GDM1 (cell line): ENCODE measurements around the gene RPAIN.
A peak's percentile ranks its signal among the peaks of the same experiment; 100 is the strongest.

Experiments
- DNase-seq: peaks from one replicate; lab custom pipeline; 2025; lab: John Stamatoyannopoulos, UW

Gene RPAIN, protein sequence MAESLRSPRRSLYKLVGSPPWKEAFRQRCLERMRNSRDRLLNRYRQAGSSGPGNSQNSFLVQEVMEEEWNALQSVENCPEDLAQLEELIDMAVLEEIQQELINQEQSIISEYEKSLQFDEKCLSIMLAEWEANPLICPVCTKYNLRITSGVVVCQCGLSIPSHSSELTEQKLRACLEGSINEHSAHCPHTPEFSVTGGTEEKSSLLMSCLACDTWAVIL

DNA sequence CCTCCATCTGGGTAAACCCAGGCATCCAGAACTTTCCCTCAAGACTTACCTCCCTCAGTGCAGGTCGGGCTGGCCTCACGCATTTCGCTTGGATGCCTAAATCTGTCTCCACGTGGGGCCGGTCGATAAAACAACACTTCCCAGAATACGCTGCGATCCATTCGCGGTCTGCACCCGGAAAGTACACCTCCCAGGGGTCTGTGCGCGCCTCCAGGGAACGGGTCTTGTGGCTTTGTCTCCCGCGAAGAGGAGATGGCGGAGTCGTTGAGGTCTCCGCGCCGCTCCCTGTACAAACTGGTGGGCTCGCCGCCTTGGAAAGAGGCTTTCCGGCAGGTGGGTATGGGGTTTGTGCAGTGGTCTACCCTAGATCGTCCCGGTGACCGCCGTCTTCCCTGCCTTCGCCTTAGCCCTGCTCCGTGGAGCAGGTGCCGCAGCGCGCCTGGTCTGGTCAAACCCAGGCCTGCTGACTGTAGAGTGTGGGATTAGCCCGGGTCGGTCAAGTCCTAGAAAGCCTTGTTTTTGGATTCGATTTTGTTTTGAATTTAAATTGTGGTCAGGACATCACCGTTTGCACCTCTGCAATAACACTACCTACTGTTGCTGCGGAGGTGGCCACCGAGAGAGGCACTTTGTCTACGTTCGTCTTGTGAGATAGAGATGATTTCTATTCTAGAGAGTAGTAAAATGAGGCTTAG, at the start of gene RPAIN:
Gene RPAIN (plus strand): TSS at position 224 of the 695 bp plus-strand sequence. CDS start 29 bp downstream, at position 253.
- peak; percentile 81 for DNase-seq

DNA sequence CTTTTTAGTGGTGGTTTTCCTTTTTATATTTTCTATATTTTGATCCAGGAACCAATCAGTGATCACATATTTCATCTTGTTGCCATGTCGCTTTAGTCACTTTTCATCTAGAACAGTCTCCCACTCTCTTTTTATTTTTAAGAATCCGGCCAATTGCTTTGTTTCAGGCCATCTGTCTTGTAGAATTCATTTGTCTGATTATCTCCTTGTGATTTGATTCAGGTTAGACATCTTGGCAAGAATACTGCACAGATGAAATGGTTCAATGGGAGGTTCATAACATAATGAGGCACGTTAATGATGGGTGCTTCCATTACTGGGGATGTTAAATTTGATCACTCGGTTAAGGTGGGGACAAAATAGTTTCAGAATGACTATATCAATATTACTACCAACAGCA, 49.6 kb upstream of the RPAIN start:
- no peak for DNase-seq

DNA sequence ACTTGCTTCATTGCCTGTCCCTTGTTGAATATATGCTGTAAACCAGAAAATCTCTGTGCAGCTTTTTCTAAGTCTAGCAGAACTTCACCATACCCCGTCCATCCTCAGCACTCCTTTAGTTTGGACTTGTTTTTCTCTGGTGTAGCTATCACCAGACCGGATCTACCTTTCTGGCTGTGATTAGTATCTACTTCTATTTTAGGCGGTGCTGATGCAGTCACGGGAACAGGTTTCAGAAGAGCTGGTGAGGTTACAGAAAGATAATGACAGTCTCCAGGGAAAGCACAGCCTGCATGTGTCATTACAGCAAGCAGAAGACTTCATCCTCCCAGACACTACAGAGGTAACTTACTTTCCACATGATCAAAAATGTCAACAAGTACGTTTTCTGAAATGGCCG, 46.9 kb upstream of the RPAIN start:
- no peak for DNase-seq

DNA sequence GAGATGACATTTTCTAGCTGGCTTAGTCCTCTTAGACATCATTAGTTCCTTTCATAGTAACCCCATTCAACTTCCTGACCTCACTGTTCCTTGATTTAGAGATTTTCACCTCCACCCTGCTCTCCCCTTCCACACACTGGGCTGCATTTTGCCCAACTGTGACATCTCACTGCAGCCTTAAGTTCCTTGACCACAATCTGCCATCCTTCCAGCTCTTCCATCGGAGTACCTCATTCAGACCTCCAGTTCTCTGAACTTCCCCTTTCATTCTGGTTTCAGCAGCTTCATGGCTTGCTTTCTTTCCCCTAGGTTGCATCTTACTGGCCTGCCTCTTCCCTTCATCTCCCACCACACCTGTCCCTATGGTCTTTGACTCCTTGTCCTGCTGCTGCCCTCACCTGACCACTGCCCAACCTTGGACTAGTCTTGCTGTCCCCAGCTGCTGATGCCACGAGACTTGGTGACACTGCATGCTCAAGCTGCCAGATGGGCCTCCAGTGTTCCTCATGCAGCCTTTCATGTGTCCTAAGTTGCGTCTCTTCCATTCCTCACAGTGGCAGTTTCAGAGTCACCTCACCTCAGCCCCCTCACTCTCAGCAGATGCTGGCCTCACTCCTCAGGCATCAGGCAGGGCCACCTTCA, 41.3 kb upstream of the RPAIN start:
- DNase-seq, result no peak

DNA sequence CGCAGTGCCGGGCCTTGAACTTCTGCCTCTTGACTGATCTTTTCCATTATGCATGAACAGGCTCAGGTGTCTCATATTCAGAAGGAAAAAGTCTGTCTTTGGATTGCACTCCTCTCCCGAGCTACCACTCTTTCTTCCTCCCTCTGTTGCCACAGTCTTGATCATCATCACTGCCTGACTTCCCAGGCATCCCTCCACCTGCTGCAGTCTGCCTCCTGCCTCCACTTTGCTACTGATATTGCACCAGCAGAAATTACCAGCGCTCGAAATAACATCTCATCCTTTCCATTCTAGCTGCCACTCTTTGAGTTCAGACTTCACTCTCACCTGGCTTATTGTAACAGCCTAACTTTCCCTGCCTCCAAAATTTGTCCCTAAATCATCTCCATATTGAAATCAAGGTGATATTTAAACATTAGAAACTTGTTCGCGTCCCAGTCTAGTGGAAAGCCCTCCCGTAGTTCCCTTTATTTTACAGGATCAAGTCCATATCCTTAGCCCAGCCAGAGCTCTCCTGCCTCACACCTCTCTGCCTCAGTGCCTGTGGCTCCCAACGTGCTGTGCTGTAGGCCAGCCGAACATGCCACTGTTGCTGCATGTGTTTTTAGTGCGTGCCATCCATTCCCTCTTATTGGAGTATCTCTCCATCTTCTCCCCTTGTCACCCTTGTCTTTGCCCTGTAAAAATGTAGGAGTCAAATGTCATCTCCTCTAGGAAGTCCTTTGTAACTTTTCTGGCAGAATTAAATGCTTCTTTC, 40.5 kb upstream of the RPAIN start:
- DNase-seq, result no peak

DNA sequence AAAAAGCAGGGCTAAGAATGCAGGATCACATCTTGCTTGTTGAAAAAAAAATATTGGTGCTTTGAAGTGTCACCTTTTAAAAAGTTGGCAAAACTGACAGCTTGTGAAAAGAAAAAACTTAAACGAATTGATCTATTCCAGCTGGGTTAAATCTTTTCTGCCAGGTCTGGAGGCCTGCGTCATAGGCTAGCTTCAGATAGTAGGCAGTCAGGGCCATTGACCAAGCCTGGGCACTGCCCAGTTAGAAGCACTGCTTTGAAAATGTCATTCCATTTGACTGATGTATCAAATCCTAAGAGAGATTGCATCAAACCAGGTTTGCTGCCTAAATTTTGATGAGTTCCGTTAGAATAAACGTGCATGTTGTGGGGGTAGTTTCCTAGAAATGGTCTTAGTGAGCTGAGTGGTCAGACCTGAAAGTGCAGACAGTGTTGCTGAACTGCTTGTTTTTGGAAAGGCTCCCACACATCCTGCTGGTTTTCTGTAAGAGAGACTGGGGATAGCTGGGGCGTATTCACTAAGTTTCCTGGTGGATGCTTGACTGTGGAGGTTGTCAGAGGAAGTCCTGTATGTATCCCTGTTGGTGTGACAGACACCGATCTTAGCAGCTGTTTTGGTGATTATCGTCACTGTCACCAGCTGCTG, 39.4 kb upstream of the RPAIN start:
- DNase-seq, result no peak

DNA sequence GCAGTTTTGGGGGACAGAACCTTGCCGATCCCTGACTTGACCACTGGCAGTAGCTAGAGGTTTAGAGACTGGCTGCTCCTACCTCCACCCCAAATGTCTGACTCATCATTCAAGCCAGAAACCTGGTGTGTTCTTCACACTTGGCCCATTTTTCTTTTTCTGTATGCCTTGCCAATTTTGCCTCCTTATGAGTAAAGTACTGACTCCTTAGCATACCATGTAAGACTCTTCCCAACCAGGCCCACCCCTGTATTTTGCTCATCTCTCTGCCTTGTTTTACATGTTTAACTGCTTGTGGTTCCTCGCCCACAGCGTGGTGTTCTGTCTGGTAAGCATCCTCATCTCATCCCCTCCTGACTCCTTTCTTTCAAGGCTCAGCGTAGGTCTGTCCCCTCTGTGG, 38.4 kb upstream of the RPAIN start:
- no peak for DNase-seq

DNA sequence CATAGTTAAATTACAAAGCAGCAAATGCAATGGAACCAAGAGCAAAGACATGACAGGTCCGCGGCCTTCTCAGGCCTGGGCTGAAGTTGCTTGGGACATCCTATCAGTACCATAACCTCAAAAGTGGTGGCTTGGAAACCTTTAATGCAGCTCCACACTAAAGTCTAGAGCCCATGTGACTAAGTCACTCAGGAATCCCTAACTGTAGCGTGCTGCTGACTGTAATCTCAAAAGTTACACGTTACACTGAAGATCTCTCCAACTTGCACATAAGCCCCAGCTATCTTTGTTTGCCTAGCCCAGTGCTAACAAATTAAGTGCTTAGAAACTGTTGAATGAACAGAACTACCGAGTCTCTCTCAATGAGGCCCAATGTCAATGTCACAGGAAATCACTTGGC, 28.3 kb upstream of the RPAIN start:
- DNase-seq, result no peak

DNA sequence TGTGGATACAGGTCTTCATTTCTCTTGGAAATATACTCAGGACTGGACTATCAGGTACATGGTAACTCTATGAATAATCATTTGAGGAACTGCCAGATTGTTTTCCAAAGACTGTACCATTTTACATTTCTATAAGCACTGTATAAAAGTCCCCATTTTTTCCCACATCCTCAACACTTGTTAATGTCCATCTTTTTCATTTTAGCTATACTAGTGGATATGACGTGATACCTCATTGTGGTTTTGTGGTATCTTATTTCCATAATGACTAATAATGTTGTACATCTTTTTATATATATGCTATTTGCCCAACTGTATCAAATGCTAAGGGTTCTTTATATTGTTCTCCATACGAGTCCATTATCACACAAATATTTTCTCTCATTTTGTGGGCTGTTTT, 23.4 kb upstream of the RPAIN start:
- DNase-seq, result no peak

DNA sequence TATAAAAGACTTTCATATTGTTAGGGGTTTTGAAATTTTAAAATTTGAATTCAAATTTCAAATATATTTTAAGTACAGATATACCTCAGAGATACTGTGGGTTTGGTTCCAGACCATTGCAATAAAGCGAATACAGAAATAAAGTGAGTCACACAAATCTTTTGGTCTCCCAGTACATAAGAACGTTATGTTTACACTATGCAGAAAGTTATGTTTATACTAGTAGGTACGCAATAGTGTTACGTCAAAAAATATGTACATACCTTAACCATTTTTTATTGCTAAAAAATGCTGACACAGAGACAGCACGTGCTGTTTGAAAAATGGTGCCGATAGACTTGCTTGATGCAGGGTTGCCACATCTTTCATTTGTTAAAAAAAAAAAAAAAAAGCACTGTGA, 20.2 kb upstream of the RPAIN start:
- DNase-seq, result no peak

DNA sequence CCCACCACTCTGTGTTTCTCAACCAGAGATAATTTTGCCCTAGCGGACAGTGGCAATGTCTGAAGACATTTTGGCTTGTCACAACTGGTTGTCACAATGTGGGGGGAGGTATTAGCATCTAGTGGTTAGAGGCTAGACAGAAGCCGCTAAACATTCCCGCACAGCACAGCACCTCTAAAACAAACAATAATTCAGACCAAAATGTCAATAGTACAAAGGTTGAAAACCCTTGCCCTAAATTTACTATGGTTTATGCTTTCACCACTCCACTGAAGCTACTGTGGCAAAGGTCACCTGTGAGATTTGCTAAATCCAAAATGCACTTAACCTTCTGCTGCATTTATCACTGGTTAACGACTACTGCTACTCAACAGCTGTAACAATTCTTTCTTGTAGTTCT, 14.6 kb upstream of the RPAIN start:
- DNase-seq, result no peak

DNA sequence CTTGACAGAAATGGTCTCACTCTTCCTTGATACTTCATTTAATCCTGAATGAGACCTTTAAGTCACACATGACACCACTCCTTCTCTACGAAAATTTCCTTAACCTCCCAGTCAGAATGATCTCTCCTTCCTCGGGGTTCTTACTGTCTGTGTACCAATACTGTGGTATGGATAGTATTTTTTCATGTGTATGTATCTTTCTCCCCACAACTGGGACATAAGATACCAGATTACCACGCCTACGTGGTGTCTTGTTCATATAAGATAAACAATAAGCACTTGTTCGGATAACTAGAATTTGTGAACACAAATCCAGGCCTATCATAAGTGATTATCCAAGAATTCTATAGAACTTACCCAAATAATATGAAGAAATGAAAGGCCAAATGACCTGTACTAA, 11.8 kb upstream of the RPAIN start:
- no peak for DNase-seq

DNA sequence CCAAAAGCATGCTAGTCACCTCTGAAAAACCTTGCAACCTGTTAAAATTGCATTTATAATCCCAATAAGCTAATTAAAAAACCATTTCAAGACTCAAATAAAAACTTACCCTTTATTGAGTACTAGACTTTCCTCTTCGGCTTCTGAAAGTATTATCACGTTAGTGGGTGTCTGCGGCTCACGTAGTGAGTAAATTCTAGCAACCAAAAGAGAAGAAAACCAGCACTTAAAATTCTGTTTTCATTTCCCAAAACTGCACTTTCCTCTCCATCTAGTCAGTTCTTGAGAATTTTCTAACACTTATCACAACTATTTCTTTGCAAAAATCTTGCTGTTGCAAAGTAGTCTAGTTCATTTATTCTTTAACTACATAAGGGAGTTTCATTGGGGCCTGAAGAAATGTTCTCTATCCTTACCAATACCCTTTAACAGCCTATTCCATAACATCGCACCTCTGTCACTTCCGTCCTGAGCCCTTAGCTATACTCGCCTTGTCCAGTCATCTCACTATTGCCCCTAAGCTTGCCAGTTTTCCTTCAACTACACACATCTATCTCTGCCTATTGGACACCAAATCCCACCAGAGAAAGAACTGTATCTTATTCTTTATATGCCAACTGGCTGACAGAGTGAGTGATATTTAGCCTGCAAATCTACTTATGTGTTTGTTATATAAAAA, 9.2 kb upstream of the RPAIN start:
- no peak for DNase-seq

DNA sequence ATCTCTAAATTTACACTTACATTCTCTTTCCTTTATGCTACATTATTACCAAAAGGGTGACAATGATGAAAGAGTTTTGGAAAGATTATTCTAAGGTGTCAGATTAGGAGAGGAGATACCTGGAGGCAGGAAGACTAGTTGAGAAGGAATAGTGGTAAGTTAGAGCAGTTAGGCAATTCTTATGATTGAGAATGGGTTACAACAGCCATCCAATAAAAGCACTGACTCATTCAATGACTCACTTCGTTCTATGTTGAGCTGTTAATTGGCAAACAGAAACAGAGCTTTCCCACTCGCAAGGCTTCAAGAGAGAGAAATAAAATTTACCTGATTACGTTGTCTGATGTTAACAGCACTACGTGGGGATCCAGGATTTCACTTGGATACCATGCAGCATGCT, 6.3 kb upstream of the RPAIN start:
- DNase-seq, result no peak

DNA sequence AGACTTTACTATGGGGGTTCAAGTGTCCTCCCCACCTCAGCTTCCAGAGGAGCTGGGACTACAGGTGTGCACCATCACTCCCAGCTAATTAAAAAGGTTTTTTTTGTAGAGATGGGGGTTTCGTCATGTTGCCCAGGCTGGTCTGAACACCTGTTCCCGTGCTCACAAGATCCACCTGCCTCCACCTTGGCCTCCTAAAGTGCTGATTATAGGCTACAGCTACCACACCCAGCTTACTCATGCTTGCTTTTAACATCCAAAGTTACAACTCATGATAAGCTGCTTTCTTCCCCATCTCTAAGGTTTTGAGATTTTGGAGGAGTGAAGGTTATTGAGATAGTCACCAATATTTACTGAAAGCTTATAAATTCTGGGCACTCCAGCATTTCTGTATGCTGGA, 3.1 kb upstream of the RPAIN start:
- DNase-seq, result no peak

DNA sequence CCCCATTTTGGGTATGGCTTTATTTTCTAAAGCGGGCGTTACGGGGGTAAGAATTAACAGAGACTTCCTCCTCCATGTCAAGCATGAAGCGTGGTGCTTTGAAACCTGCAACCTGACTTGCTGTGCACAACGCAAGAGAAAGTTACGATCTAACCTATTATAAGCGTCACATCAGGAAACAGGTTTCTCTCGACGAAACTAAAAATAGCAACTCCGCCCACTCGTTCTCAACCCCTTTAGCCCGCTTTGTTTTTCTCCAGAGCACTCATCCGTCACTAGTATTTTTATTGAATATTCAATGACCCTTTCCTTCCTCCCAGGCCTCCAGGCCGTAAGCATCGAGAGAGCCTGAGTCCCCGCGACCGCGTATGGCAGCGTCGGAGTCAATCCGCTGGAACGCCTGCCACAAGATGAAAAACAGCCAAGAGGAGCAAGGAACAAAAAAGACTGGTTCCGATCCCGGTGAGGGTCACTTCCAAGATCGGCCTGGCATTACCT, 1.1 kb upstream of the RPAIN start:
- DNase-seq, result peak; percentile 23

DNA sequence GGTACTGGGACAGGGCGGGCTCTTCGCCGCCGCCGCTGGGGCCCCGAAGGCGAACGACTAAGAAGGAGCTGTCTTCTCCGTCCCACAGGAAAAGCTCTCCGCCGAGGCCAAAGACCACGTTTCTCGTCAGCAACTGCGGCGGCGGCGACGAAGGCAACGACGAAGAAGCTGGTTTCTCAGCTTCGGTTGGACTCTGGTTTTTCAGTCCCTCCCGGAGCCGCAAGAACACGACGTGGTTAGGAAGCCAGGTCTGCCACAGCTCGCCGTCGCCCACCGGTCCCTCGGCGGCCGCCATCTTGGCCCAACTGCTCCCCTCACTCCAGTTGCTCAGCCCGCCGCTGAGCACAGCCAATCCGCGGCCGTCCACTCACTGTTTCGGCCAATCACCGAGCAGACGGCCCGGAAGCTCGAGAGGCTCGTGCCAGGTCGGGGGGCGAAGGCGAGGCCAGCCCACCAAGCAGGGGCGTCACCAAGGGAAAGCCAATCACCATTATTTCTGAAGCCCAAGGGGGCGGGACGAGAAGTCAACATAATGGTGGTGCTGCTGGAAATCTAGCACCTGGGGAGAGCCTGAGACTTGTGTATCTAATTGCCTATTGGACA, 525 bp upstream of the RPAIN start, which contains the start of gene NUP88:
Gene NUP88 (minus strand): TSS at position 307 of the 603 bp plus-strand sequence. CDS start 12 bp downstream, at position 295.
- peak; percentile 97 for DNase-seq

DNA sequence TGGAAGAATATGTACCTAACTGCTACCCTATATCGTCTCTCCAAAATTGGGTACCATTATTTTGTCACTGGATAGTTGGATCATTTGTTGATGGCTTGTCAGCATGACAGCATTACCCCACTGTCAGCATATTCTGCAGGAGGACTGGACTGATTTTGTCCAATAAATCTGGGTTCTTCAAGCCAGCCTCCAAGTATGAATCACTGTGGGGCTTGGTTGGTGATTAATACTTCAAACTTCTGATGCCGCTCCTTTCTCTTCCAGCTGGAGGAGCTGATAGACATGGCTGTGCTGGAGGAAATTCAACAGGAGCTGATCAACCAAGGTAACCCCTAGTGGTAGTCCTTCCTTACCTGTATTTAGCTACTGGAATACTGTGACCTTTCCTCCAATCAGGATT, 2.5 kb downstream of the RPAIN start:
- DNase-seq, result no peak

DNA sequence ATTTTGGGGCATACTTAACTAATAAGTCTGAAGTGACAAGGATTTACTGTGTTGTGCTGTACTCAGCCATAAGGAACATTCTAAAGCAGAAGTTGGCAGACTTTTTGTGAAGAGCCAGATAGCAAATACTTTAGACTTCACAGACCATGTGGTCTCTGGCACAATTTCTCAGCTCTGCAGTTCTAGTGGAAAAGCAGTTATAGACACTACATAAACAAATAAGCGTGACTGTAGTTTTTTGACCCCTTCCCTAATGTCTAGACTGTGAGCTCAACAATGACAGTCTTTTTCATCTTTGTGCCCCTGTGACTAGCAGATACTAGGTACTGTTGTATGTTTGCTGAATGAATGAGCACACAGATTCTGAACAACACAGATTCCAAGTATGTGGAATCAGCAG, 4.9 kb downstream of the RPAIN start:
- no peak for DNase-seq

DNA sequence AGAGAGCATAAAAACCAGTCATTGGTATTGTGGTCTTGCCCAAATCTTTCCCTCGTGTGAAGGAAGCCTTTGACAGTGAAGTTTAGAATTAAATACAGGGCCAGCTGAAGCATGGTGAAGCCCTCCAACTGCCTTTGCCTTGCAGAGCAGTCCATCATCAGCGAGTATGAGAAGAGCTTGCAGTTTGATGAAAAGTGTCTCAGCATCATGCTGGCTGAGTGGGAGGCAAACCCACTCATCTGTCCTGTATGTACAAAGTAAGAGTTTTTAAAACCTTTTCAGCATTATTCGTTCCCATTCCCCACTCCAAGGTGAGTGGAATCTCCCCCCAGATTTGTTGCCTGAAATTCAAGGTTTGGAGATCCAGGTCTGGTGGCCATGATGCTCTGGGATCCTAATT, 5.8 kb downstream of the RPAIN start:
- DNase-seq, result no peak
